SK-N-SH treated with all-trans-retinoic acid at 6 μM for 48 hours (cell line): ENCODE data around the gene FAM120AOS.

ENCODE experiments used
- ATAC-seq: fragments of 200-7000 bp; cut with Tn5 transposase; 3 replicates; pipeline ENCODE4 v1.9.1; 2020; ENCODE audit warnings: mild to moderate bottlenecking, moderate library complexity
- ARNTL ChIP-seq: fragments of 450-650 bp; formaldehyde crosslinking; IDR thresholded peaks from 2 replicates; pipeline ENCODE4 v1.5.0; 2020; ENCODE audit warnings: low read depth, mild to moderate bottlenecking, moderate library complexity, borderline replicate concordance
- BACH2 ChIP-seq: fragments of 250-450 bp; sonication (Bioruptor Pico); IDR thresholded peaks from 2 replicates; pipeline ENCODE4 v1.9.0; 2021; ENCODE audit warnings: mild to moderate bottlenecking, borderline replicate concordance
- CREB5 ChIP-seq: fragments of 250-450 bp; sonication (Bioruptor Pico); IDR thresholded peaks from 2 replicates; pipeline ENCODE4 v1.5.1; 2020; ENCODE audit warnings: low read depth, mild to moderate bottlenecking, moderate library complexity
- CSDC2 ChIP-seq: fragments of 250-450 bp; sonication (Bioruptor Pico); IDR thresholded peaks from 2 replicates; pipeline ENCODE4 v1.5.0; 2020; ENCODE audit warnings: mild to moderate bottlenecking, moderate library complexity
- CSRNP3 ChIP-seq: fragments of 250-450 bp; sonication (Bioruptor Pico); IDR thresholded peaks from 2 replicates; pipeline ENCODE4 v1.5.1; 2021; ENCODE audit warnings: mild to moderate bottlenecking, moderate library complexity
- ESRRG ChIP-seq: fragments of 250-450 bp; sonication (Bioruptor Pico); IDR thresholded peaks from 2 replicates; pipeline ENCODE4 v1.6.1; 2021; ENCODE audit warnings: mild to moderate bottlenecking
- GLIS3 ChIP-seq: fragments of 250-450 bp; sonication (Bioruptor Pico); IDR thresholded peaks from 2 replicates; pipeline ENCODE4 v1.5.0; 2020; ENCODE audit warnings: mild to moderate bottlenecking, moderate library complexity
- ISL1 ChIP-seq: fragments of 250-450 bp; sonication (Bioruptor Pico); IDR thresholded peaks from 2 replicates; pipeline ENCODE4 v2.1.2; 2022; ENCODE audit warnings: mild to moderate bottlenecking, moderate library complexity
- OSR1 ChIP-seq: fragments of 250-450 bp; sonication (Bioruptor Pico); IDR thresholded peaks from 2 replicates; pipeline ENCODE4 v1.8.0; 2022; ENCODE audit warnings: moderate library complexity, mild to moderate bottlenecking, inconsistent platforms
- PATZ1 ChIP-seq: fragments of 250-450 bp; sonication (Bioruptor Pico); IDR thresholded peaks from 2 replicates; pipeline ENCODE4 v1.8.0; 2020; ENCODE audit warnings: mild to moderate bottlenecking, moderate library complexity, borderline replicate concordance
- POU6F1 ChIP-seq: fragments of 250-450 bp; sonication (Bioruptor Pico); IDR thresholded peaks from 2 replicates; pipeline ENCODE4 v1.8.0; 2021; ENCODE audit warnings: low read depth, mild to moderate bottlenecking, moderate library complexity, borderline replicate concordance
- PPARA ChIP-seq: fragments of 250-450 bp; sonication (Bioruptor Pico); IDR thresholded peaks from 2 replicates; pipeline ENCODE4 v1.5.0; 2020; ENCODE audit warnings: mild to moderate bottlenecking, borderline replicate concordance
- RARB ChIP-seq: fragments of 250-450 bp; sonication (Bioruptor Pico); IDR thresholded peaks from 2 replicates; pipeline ENCODE4 v1.8.0; 2021; ENCODE audit warnings: mild to moderate bottlenecking, moderate library complexity
- SNAI2 ChIP-seq: fragments of 250-450 bp; sonication (Bioruptor Pico); IDR thresholded peaks from 2 replicates; pipeline ENCODE4 v1.5.0; 2020; ENCODE audit warnings: mild to moderate bottlenecking, moderate library complexity
- TCF4 ChIP-seq: fragments of 250-450 bp; sonication (Bioruptor Pico); IDR thresholded peaks from 2 replicates; pipeline ENCODE4 v1.8.0; 2021; ENCODE audit warnings: mild to moderate bottlenecking, moderate library complexity, borderline replicate concordance
- TOX ChIP-seq: fragments of 250-450 bp; sonication (Bioruptor Pico); IDR thresholded peaks from 2 replicates; pipeline ENCODE4 v1.8.0; 2021; ENCODE audit warnings: mild to moderate bottlenecking, moderate library complexity, borderline replicate concordance
- TSHZ2 ChIP-seq: fragments of 250-450 bp; sonication (Bioruptor Pico); IDR thresholded peaks from 2 replicates; pipeline ENCODE4 v1.5.0; 2020; ENCODE audit warnings: mild to moderate bottlenecking, moderate library complexity
- ZC3H10 ChIP-seq: fragments of 250-450 bp; sonication (Bioruptor Pico); IDR thresholded peaks from 2 replicates; pipeline ENCODE4 v1.5.1; 2021; ENCODE audit warnings: mild to moderate bottlenecking, moderate library complexity
- ZFP3 ChIP-seq: fragments of 250-450 bp; sonication (Bioruptor Pico); IDR thresholded peaks from 2 replicates; pipeline ENCODE4 v1.5.0; 2020; ENCODE audit warnings: mild to moderate bottlenecking, moderate library complexity
- ZFP30 ChIP-seq: fragments of 450-650 bp; formaldehyde crosslinking; IDR thresholded peaks from 2 replicates; pipeline ENCODE4 v1.5.0; 2022; ENCODE audit warnings: mild to moderate bottlenecking, moderate library complexity
- ZNF565 ChIP-seq: fragments of 450-650 bp; formaldehyde crosslinking; conservative IDR thresholded peaks from 2 replicates; pipeline ENCODE4 v1.5.0; 2020; ENCODE audit warnings: low read depth, mild to moderate bottlenecking, moderate library complexity
- ZNF70 ChIP-seq: fragments of 450-650 bp; formaldehyde crosslinking; IDR thresholded peaks from 2 replicates; pipeline ENCODE4 v1.5.0; 2020; ENCODE audit warnings: mild to moderate bottlenecking, moderate library complexity
- ZNF8 ChIP-seq: fragments of 450-650 bp; formaldehyde crosslinking; IDR thresholded peaks from 2 replicates; pipeline ENCODE4 v1.5.0; 2020; ENCODE audit warnings: mild to moderate bottlenecking, moderate library complexity

Gene FAM120AOS

DNA sequence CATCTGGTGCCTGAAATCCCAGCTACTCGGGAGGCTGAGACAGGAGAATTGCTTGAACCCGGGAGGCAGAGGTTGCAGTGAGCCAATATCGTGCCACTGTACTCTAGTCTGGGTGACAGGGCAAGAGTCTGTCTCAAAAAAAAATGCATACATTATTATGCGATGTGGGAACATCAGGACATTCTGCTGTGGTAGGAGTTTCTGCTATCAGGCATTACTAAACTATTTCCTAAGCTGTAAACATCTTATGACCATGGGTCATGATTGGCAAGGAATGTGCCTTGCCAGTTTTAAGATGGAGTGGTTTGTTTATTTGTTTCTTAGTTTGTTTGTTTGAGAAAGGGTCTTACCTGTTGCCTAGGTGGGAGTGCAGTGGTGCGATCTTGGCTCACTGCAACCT lies 47.0 kb downstream of the FAM120AOS start:
- ATAC-seq: no peak
- no peak for TF ChIP-seq CREB5 (CRISPR knock-in tag)
- no peak for TF ChIP-seq CSDC2 (CRISPR knock-in tag)
- no peak for TF ChIP-seq POU6F1 (CRISPR knock-in tag)
- no peak for TF ChIP-seq ZFP3 (CRISPR knock-in tag)

- TF ChIP-seq ISL1 (CRISPR knock-in tag) (no peak), BACH2 (CRISPR knock-in tag) (no peak), TOX (CRISPR knock-in tag) (no peak), TSHZ2 (CRISPR knock-in tag) (no peak), ZFP3 (CRISPR knock-in tag) (no peak), TCF4 (CRISPR knock-in tag) (no peak), ZC3H10 (CRISPR knock-in tag) (no peak), CSDC2 (CRISPR knock-in tag) (no peak), ZNF70 (no peak), PATZ1 (CRISPR knock-in tag) (no peak), ARNTL (CRISPR knock-in tag) (no peak), ESRRG (CRISPR knock-in tag) (no peak), ZFP30 (CRISPR knock-in tag) (no peak), RARB (CRISPR knock-in tag) (no peak), OSR1 (no peak), SNAI2 (CRISPR knock-in tag) (no peak), PPARA (CRISPR knock-in tag) (no peak)
- ATAC-seq: no peak
Observed at GRCh38 chr9:93398471-93398870, 54.9 kb downstream of the FAM120AOS start.

- no peak for ATAC-seq
- no peak for TF ChIP-seq ZNF565
- no peak for TF ChIP-seq ZNF70
- TF ChIP-seq CSRNP3 (CRISPR knock-in tag): no peak
- no peak for TF ChIP-seq RARB (CRISPR knock-in tag)
- no peak for TF ChIP-seq ESRRG (CRISPR knock-in tag)
- TF ChIP-seq OSR1: no peak
- no peak for TF ChIP-seq ARNTL (CRISPR knock-in tag)
- TF ChIP-seq TCF4 (CRISPR knock-in tag): no peak
- no peak for TF ChIP-seq SNAI2 (CRISPR knock-in tag)
- no peak for TF ChIP-seq PPARA (CRISPR knock-in tag)
- TF ChIP-seq ZFP30 (CRISPR knock-in tag): no peak
- TF ChIP-seq ZNF8: no peak
- TF ChIP-seq ZC3H10 (CRISPR knock-in tag): no peak
- no peak for TF ChIP-seq BACH2 (CRISPR knock-in tag)
- TF ChIP-seq CREB5 (CRISPR knock-in tag): no peak
- TF ChIP-seq ZFP3 (CRISPR knock-in tag): no peak
- no peak for TF ChIP-seq ISL1 (CRISPR knock-in tag)
- TF ChIP-seq TSHZ2 (CRISPR knock-in tag): no peak
- TF ChIP-seq TOX (CRISPR knock-in tag): no peak
- no peak for TF ChIP-seq GLIS3 (CRISPR knock-in tag)
Observed at GRCh38 chr9:93397661-93398373, 55.6 kb downstream of the FAM120AOS start.
